Activated naive CD4-positive, alpha-beta T cell treated with anti-CD3 and anti-CD28 coated beads, Interleukin-2, amount 50 U/mL, for 24 hours (primary cell): ENCODE data around the gene TMEM26.

ENCODE experiments used
- H3K27ac Mint-ChIP-seq: one replicate; pipeline ENCODE4 v1.8.0; 2021; ENCODE audit warnings: mild to moderate bottlenecking, mixed read lengths
- H3K27me3 Mint-ChIP-seq: one replicate; pipeline ENCODE4 v1.8.0; 2021; ENCODE audit warnings: mixed read lengths
- H3K36me3 Mint-ChIP-seq: one replicate; pipeline ENCODE4 v1.8.0; 2021; ENCODE audit warnings: mixed read lengths
- H3K4me1 Mint-ChIP-seq: one replicate; pipeline ENCODE4 v1.8.0; 2021; ENCODE audit warnings: mixed read lengths
- H3K4me3 Mint-ChIP-seq: one replicate; pipeline ENCODE4 v1.8.0; 2021; ENCODE audit warnings: mild to moderate bottlenecking, mixed read lengths
- H3K9me3 Mint-ChIP-seq: one replicate; pipeline ENCODE4 v1.8.0; 2021; ENCODE audit warnings: mixed read lengths

TMEM26 gene

DNA sequence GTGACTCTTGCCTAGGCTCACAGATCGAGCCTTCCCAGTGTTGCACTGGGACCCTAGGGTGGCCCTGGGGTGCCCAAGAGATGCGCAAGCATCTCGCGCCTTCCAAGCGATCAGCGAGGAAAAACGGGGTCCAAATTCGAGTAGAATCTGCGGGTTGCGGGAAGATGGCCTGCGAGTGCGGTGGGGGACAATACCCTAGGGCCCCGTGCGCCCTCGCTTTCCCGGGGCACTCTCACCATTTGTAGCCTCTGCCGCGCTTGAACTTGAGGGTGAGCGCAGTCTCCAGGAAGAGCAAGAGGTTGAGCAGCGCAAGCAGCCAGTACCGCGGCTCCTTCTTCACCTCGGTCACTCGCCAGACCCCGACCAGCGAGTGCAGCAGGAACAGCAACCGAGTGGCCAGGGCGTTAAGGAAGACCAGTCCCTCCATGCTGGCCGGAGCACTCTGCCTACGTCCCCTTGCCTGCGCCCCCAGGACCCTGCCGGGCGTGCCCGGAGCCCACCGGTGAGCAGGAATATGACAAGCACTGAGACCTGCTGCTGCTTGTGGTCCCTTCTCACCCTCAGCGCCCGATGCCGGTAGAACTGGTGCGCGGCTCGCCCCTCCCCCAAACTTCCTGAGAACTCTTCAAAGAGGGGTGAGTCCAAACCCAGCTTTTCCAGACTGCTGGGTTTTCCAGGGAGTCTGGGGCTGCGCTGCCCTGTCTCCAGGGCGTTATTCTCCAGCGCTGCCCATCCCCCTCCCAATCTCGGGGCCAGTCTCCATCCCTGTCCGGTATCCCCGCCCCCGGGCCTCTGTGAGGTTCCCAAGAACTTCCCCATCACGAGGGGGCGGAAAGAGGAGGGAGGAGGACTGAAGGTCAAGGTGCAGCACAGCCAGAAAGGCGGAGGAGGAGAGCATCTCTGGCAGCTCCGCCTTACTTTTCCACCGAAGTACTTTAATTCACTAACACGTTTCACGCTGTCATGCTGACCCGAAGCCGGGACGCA, at the start of gene TMEM26:
TMEM26 (minus strand) TSS at position 727 of the 987 bp plus-strand sequence; CDS start at position 427, 300 bp downstream.
- Mint-ChIP-seq H3K27me3 (peaks cover 31% of the 10 kb centered on the region), H3K36me3 (no peaks in the 10 kb centered on the region), H3K27ac (no peak within 1 kb of the TSS), H3K4me3 (no peak within 1 kb of the TSS), H3K4me1 (peaks cover 7% of the 10 kb centered on the region), H3K9me3 (no peaks in the 10 kb centered on the region)

- Mint-ChIP-seq H3K9me3 (no peaks in the 10 kb centered on the region), H3K36me3 (no peaks in the 10 kb centered on the region), H3K4me3 (no peak overlapping the region), H3K27me3 (peaks cover 4% of the 10 kb centered on the region), H3K4me1 (no peaks in the 10 kb centered on the region), H3K27ac (no peak overlapping the region)
These were observed 47.3 kb upstream of the TMEM26 start for GRCh38 chr10:61500460-61500859.

- Mint-ChIP-seq H3K27ac (no peak overlapping the region), H3K4me1 (no peaks in the 10 kb centered on the region), H3K27me3 (peaks cover 10% of the 10 kb centered on the region), H3K4me3 (no peak overlapping the region), H3K36me3 (no peaks in the 10 kb centered on the region), H3K9me3 (no peaks in the 10 kb centered on the region)
These were observed 39.3 kb upstream of the TMEM26 start for GRCh38 chr10:61492364-61492995.

- Mint-ChIP-seq H3K36me3 (no peaks in the 10 kb centered on the region), H3K9me3 (no peaks in the 10 kb centered on the region), H3K27ac (no peak overlapping the region), H3K27me3 (peaks cover 10% of the 10 kb centered on the region), H3K4me3 (no peak overlapping the region), H3K4me1 (no peaks in the 10 kb centered on the region)
These were observed 34.3 kb upstream of the TMEM26 start for GRCh38 chr10:61487506-61487905.

DNA sequence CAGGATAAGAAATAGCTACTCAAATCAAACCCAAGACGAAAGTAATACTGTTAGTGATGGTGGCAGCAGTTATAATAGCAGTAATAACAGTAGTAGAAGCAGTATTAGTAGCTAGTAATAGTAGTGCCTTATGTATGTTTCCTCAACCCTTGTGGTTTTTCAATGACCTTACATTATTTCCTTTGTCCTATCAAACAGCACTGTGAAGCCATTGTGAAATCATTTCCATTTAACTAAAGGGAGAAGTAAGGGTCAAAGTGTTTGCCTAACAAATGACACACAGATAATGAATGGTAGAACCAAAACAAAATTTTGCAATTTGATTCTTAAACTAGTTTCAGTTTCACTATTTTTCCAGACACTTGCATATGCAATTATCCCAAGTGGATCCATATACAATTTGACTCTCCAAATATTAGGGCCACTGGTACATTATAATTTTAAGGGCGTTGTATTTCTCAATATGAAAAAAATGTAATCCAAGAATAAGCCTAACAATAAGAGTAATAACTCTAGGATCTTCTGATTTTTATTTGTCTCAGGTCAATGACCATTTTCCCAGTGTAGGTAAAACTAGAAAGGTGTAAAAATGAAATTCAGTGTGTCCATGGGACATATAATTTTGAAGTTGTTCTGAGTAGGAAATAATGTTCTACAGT, 33.7 kb upstream of the TMEM26 start:
- H3K4me3 Mint-ChIP-seq = no peak overlapping the region
- no peaks in the 10 kb centered on the region for H3K9me3 Mint-ChIP-seq
- H3K36me3 Mint-ChIP-seq = no peaks in the 10 kb centered on the region
- no peak overlapping the region for H3K27ac Mint-ChIP-seq
- H3K4me1 Mint-ChIP-seq = no peaks in the 10 kb centered on the region
- peaks cover 10% of the 10 kb centered on the region for H3K27me3 Mint-ChIP-seq

DNA sequence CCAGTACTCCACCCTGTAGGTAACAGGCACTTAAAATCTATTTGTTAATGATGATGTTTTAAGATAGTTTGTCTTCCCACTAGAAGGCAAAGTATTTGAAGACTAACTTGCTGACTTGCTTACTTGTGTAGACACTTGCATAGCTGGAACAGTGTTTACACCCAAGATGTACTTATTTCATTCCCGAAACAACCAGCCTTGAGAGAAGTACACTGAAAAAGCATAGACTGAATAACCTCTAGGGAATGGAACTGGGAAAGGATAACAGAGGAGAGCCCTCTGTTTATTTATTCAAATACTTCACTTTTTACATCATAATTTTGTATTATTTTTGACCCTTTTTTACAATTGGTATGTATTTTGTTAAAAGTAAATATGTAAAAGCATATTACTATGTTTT, 33.1 kb upstream of the TMEM26 start:
- H3K36me3 Mint-ChIP-seq = no peaks in the 10 kb centered on the region
- no peaks in the 10 kb centered on the region for H3K9me3 Mint-ChIP-seq
- no peak overlapping the region for H3K4me3 Mint-ChIP-seq
- H3K27me3 Mint-ChIP-seq = peaks cover 10% of the 10 kb centered on the region
- H3K4me1 Mint-ChIP-seq = no peaks in the 10 kb centered on the region
- no peak overlapping the region for H3K27ac Mint-ChIP-seq

DNA sequence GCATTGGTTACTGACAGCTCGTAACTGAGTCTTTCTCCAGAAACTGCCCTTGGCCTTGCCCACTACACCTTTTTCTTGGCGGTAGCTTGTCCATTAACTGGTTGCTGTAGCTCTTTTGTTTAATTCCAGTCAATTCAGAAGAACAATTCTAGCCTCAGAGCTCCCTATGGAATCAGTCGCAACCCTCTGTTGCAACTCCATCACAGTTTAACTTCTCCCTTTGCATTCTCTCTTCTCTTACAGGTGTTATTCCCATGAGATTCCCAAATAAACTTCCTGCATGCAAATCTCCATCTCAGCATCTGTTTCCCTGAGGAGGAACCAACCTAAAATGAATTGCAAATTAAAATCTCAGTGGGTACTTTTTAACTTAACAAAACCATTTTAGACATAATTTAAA, 28.4 kb upstream of the TMEM26 start:
- no peak overlapping the region for H3K4me3 Mint-ChIP-seq
- H3K9me3 Mint-ChIP-seq = no peaks in the 10 kb centered on the region
- H3K36me3 Mint-ChIP-seq = no peaks in the 10 kb centered on the region
- H3K4me1 Mint-ChIP-seq = no peaks in the 10 kb centered on the region
- no peak overlapping the region for H3K27ac Mint-ChIP-seq
- peaks cover 8% of the 10 kb centered on the region for H3K27me3 Mint-ChIP-seq

- H3K9me3 Mint-ChIP-seq = no peaks in the 10 kb centered on the region
- peaks cover 8% of the 10 kb centered on the region for H3K27me3 Mint-ChIP-seq
- no peak overlapping the region for H3K4me3 Mint-ChIP-seq
- no peaks in the 10 kb centered on the region for H3K4me1 Mint-ChIP-seq
- no peak overlapping the region for H3K27ac Mint-ChIP-seq
- no peaks in the 10 kb centered on the region for H3K36me3 Mint-ChIP-seq
These were observed 27.0 kb upstream of the TMEM26 start for GRCh38 chr10:61480208-61480607.

GRCh38 chr10:61478621-61479312, 25.6 kb upstream of the TMEM26 start:
- Mint-ChIP-seq H3K27me3 (peaks cover 8% of the 10 kb centered on the region), H3K4me1 (no peaks in the 10 kb centered on the region), H3K27ac (no peak overlapping the region), H3K4me3 (no peak overlapping the region), H3K36me3 (no peaks in the 10 kb centered on the region), H3K9me3 (no peaks in the 10 kb centered on the region)

- Mint-ChIP-seq H3K27ac (no peak overlapping the region), H3K9me3 (no peaks in the 10 kb centered on the region), H3K36me3 (no peaks in the 10 kb centered on the region), H3K27me3 (peaks cover 5% of the 10 kb centered on the region), H3K4me3 (no peak overlapping the region), H3K4me1 (no peaks in the 10 kb centered on the region)
These were observed 24.3 kb upstream of the TMEM26 start for GRCh38 chr10:61477451-61477850.

GRCh38 chr10:61476529-61476928, 23.3 kb upstream of the TMEM26 start:
- peaks cover 5% of the 10 kb centered on the region for H3K27me3 Mint-ChIP-seq
- no peaks in the 10 kb centered on the region for H3K36me3 Mint-ChIP-seq
- H3K9me3 Mint-ChIP-seq = no peaks in the 10 kb centered on the region
- H3K4me3 Mint-ChIP-seq = no peak overlapping the region
- H3K27ac Mint-ChIP-seq = no peak overlapping the region
- H3K4me1 Mint-ChIP-seq = no peaks in the 10 kb centered on the region

- no peaks in the 10 kb centered on the region for H3K9me3 Mint-ChIP-seq
- no peaks in the 10 kb centered on the region for H3K36me3 Mint-ChIP-seq
- H3K27me3 Mint-ChIP-seq = peaks cover 5% of the 10 kb centered on the region
- H3K4me1 Mint-ChIP-seq = no peaks in the 10 kb centered on the region
- H3K4me3 Mint-ChIP-seq = no peak overlapping the region
- H3K27ac Mint-ChIP-seq = no peak overlapping the region
These were observed 22.3 kb upstream of the TMEM26 start for GRCh38 chr10:61475449-61475873.

- H3K4me1 Mint-ChIP-seq = no peaks in the 10 kb centered on the region
- H3K4me3 Mint-ChIP-seq = no peak overlapping the region
- no peaks in the 10 kb centered on the region for H3K9me3 Mint-ChIP-seq
- H3K27ac Mint-ChIP-seq = no peak overlapping the region
- peaks cover under 1% of the 10 kb centered on the region for H3K27me3 Mint-ChIP-seq
- no peaks in the 10 kb centered on the region for H3K36me3 Mint-ChIP-seq
These were observed 19.0 kb upstream of the TMEM26 start for GRCh38 chr10:61472090-61472674.

- Mint-ChIP-seq H3K27me3 (no peaks in the 10 kb centered on the region), H3K4me1 (no peaks in the 10 kb centered on the region), H3K9me3 (no peaks in the 10 kb centered on the region), H3K4me3 (no peak overlapping the region), H3K27ac (no peak overlapping the region), H3K36me3 (no peaks in the 10 kb centered on the region)
These were observed 18.3 kb upstream of the TMEM26 start for GRCh38 chr10:61471491-61471890.

DNA sequence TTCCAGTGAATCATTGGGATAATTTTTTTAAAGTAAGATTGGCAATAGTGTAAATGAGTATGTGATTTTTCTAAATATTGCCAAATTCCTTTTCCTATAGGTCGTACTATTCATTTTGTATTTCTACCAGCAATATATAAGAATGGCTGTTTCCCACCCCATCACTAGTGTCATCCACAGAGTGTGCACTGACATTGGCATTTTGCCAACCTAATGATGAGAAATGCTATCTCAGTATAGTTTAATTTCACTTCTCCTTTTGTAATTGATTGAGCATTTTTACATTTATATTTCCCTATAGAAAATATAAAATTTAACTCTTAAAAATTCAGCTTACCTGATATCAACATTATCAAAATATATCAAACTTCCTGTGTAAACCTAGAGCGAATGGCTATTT, 17.6 kb upstream of the TMEM26 start:
- H3K4me1 Mint-ChIP-seq = no peaks in the 10 kb centered on the region
- no peaks in the 10 kb centered on the region for H3K27me3 Mint-ChIP-seq
- no peak overlapping the region for H3K4me3 Mint-ChIP-seq
- no peaks in the 10 kb centered on the region for H3K9me3 Mint-ChIP-seq
- no peaks in the 10 kb centered on the region for H3K36me3 Mint-ChIP-seq
- H3K27ac Mint-ChIP-seq = no peak overlapping the region
